OCI-LY7 (cell line): ENCODE data around the gene ADD2. TPM values are rescaled to one million over a fixed set of nuclear protein-coding genes. Genes with fewer than 3 reads are reported as not detected.

ENCODE experiments used
- BruUV-seq: library from RNA; stranded (reverse); fragments of 400-500 nt; replicated peaks from 2 replicates; lab custom pipeline; 2021; lab: Mats Ljungman, UMichigan
- CTCF ChIA-PET: fragments of 300-600 bp; sonication (Branson Sonifier 250); formaldehyde crosslinking; loops from one replicate; lab custom pipeline; 2022; ENCODE audit warnings: antibody characterized with exemption; ENCODE audit not compliant: unreplicated experiment; lab: Charles Lee
- POLR2A ChIA-PET: fragments of 300-600 bp; sonication (Branson Sonifier 250); formaldehyde crosslinking; loops from one replicate; lab custom pipeline; 2022; ENCODE audit warnings: antibody characterized with exemption; lab: Charles Lee
- DNase-seq: peaks from one replicate; pipeline ENCODE4 v3.0.0-alpha.2; 2015; ENCODE audit warnings: low spot score
- H2AFZ ChIP-seq: fragments of 200-600 bp; sonication (generic), shearing (Covaris generic); 2 replicates; pipeline ENCODE4 v1.6.1; 2014; ENCODE audit warnings: mild to moderate bottlenecking, antibody characterized with exemption, low read length, moderate library complexity
- H3K27ac ChIP-seq: fragments of 200-600 bp; sonication (generic); 2 replicates; pipeline ENCODE4 v1.5.1; 2014; ENCODE audit warnings: mixed run types, low read depth, mild to moderate bottlenecking, moderate library complexity, low read length, inconsistent platforms; ENCODE audit not compliant: poor library complexity, severe bottlenecking
- H3K36me3 ChIP-seq: fragments of 200-600 bp; sonication (generic); 2 replicates; pipeline ENCODE4 v1.6.1; 2014; ENCODE audit warnings: mild to moderate bottlenecking, antibody characterized with exemption, low read length, moderate library complexity, mixed read lengths; ENCODE audit not compliant: insufficient read depth
- H3K4me1 ChIP-seq: fragments of 200-600 bp; sonication (generic); 2 replicates; pipeline ENCODE4 v1.5.1; 2014; ENCODE audit warnings: mild to moderate bottlenecking, low read length; ENCODE audit not compliant: insufficient read depth, poor library complexity, severe bottlenecking
- H3K4me2 ChIP-seq: fragments of 200-600 bp; sonication (generic); 2 replicates; pipeline ENCODE4 v1.6.1; 2014; ENCODE audit warnings: mild to moderate bottlenecking, low read length
- H3K4me3 ChIP-seq: fragments of 200-600 bp; sonication (generic); 2 replicates; pipeline ENCODE4 v1.5.1; 2014; ENCODE audit warnings: mild to moderate bottlenecking, low read depth, low read length; ENCODE audit not compliant: poor library complexity, severe bottlenecking
- H3K79me2 ChIP-seq: fragments of 200-600 bp; sonication (generic); 2 replicates; pipeline ENCODE4 v1.6.1; 2016; ENCODE audit warnings: low read depth, mild to moderate bottlenecking, low read length, moderate library complexity, mixed read lengths; ENCODE audit not compliant: insufficient read depth
- H3K9me2 ChIP-seq: fragments of 200-600 bp; sonication (generic); 2 replicates; pipeline ENCODE4 v1.6.1; 2016; ENCODE audit warnings: mild to moderate bottlenecking, low read length, mixed read lengths; ENCODE audit not compliant: insufficient read depth
- H3K9me3 ChIP-seq: fragments of 200-600 bp; sonication (generic); 2 replicates; pipeline ENCODE4 v1.6.1; 2014; ENCODE audit warnings: mild to moderate bottlenecking, mixed run types, low read length, mixed read lengths
- H4K20me1 ChIP-seq: fragments of 200-600 bp; sonication (generic); 2 replicates; pipeline ENCODE4 v1.6.1; 2014; ENCODE audit warnings: mild to moderate bottlenecking, antibody characterized with exemption, low read length, moderate library complexity, mixed read lengths; ENCODE audit not compliant: insufficient read depth
- EZH2phosphoT487 ChIP-seq: fragments of 200-600 bp; sonication (generic); IDR thresholded peaks from 2 replicates; pipeline ENCODE4 v1.6.1; 2018; ENCODE audit warnings: low read depth, borderline replicate concordance, mild to moderate bottlenecking, mixed run types, antibody characterized with exemption, low read length, moderate library complexity, mixed read lengths
- intact Hi-C: fragments of 100-400 bp; cut with micrococcal nuclease; formaldehyde crosslinking; loops from one replicate; pipeline ENCODE4 v1.10.0; 2022; ENCODE audit not compliant: unreplicated experiment
- total RNA-seq, 2 experiments: library from RNA; depleted of rRNA in 1 of 2; stranded (reverse); fragments of >200 nt in 1 of 2; shearing (Covaris generic) in 1 of 2; gene quantifications; 2 replicates each; pipeline ENCODE4 v1.2.3, GENCODE V29; 2014 to 2022
- TF ChIP-seq, protein P1 (sequence below): fragments of 200-600 bp; sonication (generic); conservative IDR thresholded peaks from 2 replicates; pipeline ENCODE4 v1.5.1; 2014; ENCODE audit warnings: mild to moderate bottlenecking, antibody characterized with exemption, low read length, moderate library complexity, mixed read lengths

Gene ADD2
- total RNA-seq, 2 experiments from 2014 or later: not detected

DNA sequence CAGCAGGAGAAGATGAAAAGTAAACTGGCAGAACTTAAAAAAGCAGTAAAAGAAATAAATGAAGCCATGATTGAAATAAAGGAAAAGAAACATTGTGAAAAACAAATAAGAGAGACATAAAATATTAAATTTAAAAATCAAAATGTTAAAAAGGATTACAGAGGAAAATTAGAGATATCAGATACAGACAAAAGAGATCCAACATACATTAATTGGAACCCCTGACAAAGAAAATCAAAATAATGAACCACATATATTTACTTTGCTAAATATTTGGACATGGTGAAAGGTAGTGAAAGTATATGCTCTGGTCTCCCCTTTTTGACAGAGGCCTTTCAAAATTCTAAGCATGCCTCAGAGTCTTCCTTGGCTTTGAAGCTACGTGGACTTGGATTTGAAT lies 134.5 kb downstream of the ADD2 start:
- no TSS peak for BruUV-seq
- intact Hi-C loops: no loop called here
- Histone ChIP-seq H3K9me3 (no peaks in the 10 kb centered on the region), H3K36me3 (no peaks in the 10 kb centered on the region), H3K4me2 (no peak overlapping the region), H3K9me2 (no peaks in the 10 kb centered on the region), H2AFZ (no peak overlapping the region), H3K4me1 (no peaks in the 10 kb centered on the region), H4K20me1 (no peaks in the 10 kb centered on the region), H3K79me2 (no peaks in the 10 kb centered on the region), H3K27ac (no peak overlapping the region), H3K4me3 (no peak overlapping the region)
- ChIA-PET CTCF (no interaction called here), POLR2A (interaction anchor here (1.0 kb wide), 1 partner anchor 11 kb away, joined by 3 read pairs; no protein-coding TSS in a partner anchor)
- DNase-seq: no peak
- TF ChIP-seq, protein P1, sequence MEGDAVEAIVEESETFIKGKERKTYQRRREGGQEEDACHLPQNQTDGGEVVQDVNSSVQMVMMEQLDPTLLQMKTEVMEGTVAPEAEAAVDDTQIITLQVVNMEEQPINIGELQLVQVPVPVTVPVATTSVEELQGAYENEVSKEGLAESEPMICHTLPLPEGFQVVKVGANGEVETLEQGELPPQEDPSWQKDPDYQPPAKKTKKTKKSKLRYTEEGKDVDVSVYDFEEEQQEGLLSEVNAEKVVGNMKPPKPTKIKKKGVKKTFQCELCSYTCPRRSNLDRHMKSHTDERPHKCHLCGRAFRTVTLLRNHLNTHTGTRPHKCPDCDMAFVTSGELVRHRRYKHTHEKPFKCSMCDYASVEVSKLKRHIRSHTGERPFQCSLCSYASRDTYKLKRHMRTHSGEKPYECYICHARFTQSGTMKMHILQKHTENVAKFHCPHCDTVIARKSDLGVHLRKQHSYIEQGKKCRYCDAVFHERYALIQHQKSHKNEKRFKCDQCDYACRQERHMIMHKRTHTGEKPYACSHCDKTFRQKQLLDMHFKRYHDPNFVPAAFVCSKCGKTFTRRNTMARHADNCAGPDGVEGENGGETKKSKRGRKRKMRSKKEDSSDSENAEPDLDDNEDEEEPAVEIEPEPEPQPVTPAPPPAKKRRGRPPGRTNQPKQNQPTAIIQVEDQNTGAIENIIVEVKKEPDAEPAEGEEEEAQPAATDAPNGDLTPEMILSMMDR: no peak
- TF ChIP-seq EZH2phosphoT487: no peak

DNA sequence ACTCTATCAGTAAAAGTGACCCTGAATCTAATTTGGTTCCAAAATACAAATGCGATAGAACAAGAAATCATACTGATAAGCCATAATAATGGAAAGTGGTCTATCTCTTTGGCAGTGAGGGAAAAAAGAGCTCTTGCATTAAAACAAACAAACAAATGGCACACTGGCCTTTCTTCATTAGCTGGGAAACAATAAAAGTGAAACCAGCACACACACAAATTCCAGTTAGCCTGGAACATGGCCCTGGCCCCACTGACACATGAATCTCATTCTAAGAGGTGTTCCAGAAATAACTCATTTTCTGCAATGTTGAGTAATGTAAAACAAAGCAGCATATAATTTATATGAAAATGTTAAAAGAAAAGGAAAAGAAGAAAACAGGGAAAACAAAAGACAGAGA lies 135.0 kb downstream of the ADD2 start:
- no TSS peak for BruUV-seq
- Histone ChIP-seq H3K36me3 (no peaks in the 10 kb centered on the region), H3K4me1 (no peaks in the 10 kb centered on the region), H3K9me3 (no peaks in the 10 kb centered on the region), H3K4me3 (no peak overlapping the region), H3K27ac (no peak overlapping the region), H3K79me2 (no peaks in the 10 kb centered on the region), H3K9me2 (no peaks in the 10 kb centered on the region), H3K4me2 (no peak overlapping the region), H2AFZ (no peak overlapping the region), H4K20me1 (no peaks in the 10 kb centered on the region)
- TF ChIP-seq, protein P1: no peak
- TF ChIP-seq EZH2phosphoT487: no peak
- intact Hi-C loops: no loop called here
- no peak for DNase-seq
- ChIA-PET POLR2A (no interaction called here), CTCF (no interaction called here)

GRCh38 chr2:70632388-70632787 lies 135.6 kb downstream of the ADD2 start:
- Histone ChIP-seq H3K4me1 (no peaks in the 10 kb centered on the region), H2AFZ (no peak overlapping the region), H3K9me3 (no peaks in the 10 kb centered on the region), H3K79me2 (no peaks in the 10 kb centered on the region), H3K27ac (no peak overlapping the region), H3K9me2 (no peaks in the 10 kb centered on the region), H3K36me3 (no peaks in the 10 kb centered on the region), H3K4me3 (no peak overlapping the region), H3K4me2 (no peak overlapping the region), H4K20me1 (no peaks in the 10 kb centered on the region)
- BruUV-seq: no TSS peak
- intact Hi-C loops: no loop called here
- no peak for TF ChIP-seq EZH2phosphoT487
- TF ChIP-seq, protein P1: no peak
- ChIA-PET POLR2A (no interaction called here), CTCF (no interaction called here)
- no peak for DNase-seq
